Caco-2 (cell line): ENCODE results near the gene RAP2A. TPM values are rescaled to one million over a fixed set of nuclear protein-coding genes. Genes with fewer than 3 reads are reported as not detected.

ENCODE experiments used
- BruUV-seq: library from RNA; stranded (reverse); fragments of 400-500 nt; replicated peaks from 2 replicates; lab custom pipeline; 2021; lab: Mats Ljungman, UMichigan
- CTCF ChIA-PET: fragments of 300-600 bp; sonication (Branson Sonifier 250); formaldehyde crosslinking; loops from one replicate; lab custom pipeline; 2022; ENCODE audit warnings: antibody characterized with exemption; lab: Charles Lee
- POLR2A ChIA-PET: fragments of 300-600 bp; sonication (Branson Sonifier 250); formaldehyde crosslinking; loops from one replicate; lab custom pipeline; 2022; ENCODE audit warnings: antibody characterized with exemption; lab: Charles Lee
- DNase-seq, 2 experiments: peaks; one replicate each; pipeline versions ENCODE4 v3.0.0 to v3.0.0-alpha.2; 2020 to 2022
- H3K27me3 ChIP-seq: replicated peaks from 2 replicates; pipeline ENCODE4 v1.6.0; 2011; ENCODE audit warnings: low read length; ENCODE audit not compliant: control insufficient read depth, insufficient read depth
- H3K36me3 ChIP-seq: 2 replicates; pipeline ENCODE4 v1.5.1; 2011; ENCODE audit warnings: low read length; ENCODE audit not compliant: control insufficient read depth, insufficient read depth
- H3K4me1 ChIP-seq: fragments of 250-450 bp; sonication (Bioruptor Pico); 2 replicates; pipeline ENCODE4 v1.5.1; 2020; ENCODE audit warnings: mild to moderate bottlenecking
- H3K4me3 ChIP-seq: 2 replicates; pipeline ENCODE4 v1.5.1; 2011; ENCODE audit warnings: low read depth, mild to moderate bottlenecking, control low read depth, low read length
- H3K9me3 ChIP-seq: fragments of 250-450 bp; sonication (Bioruptor Pico); 2 replicates; pipeline ENCODE4 v1.5.1; 2020; ENCODE audit warnings: mild to moderate bottlenecking, moderate library complexity
- H3K27ac Mint-ChIP-seq: one replicate; pipeline ENCODE4 v1.8.0; 2022; ENCODE audit warnings: mixed read lengths; ENCODE audit not compliant: unreplicated experiment
- H3K27me3 Mint-ChIP-seq: one replicate; pipeline ENCODE4 v1.8.0; 2022; ENCODE audit warnings: mixed read lengths; ENCODE audit not compliant: insufficient read depth, unreplicated experiment
- H3K36me3 Mint-ChIP-seq: one replicate; pipeline ENCODE4 v1.8.0; 2022; ENCODE audit warnings: mild to moderate bottlenecking, mixed read lengths; ENCODE audit not compliant: insufficient read depth, unreplicated experiment
- H3K4me1 Mint-ChIP-seq: one replicate; pipeline ENCODE4 v1.8.0; 2022; ENCODE audit warnings: low read depth, mixed read lengths; ENCODE audit not compliant: unreplicated experiment
- H3K4me3 Mint-ChIP-seq: one replicate; pipeline ENCODE4 v1.8.0; 2022; ENCODE audit warnings: mild to moderate bottlenecking, moderate library complexity, mixed read lengths; ENCODE audit not compliant: unreplicated experiment
- H3K9me3 Mint-ChIP-seq: one replicate; pipeline ENCODE4 v1.8.0; 2022; ENCODE audit warnings: mixed read lengths; ENCODE audit not compliant: unreplicated experiment
- CTCF ChIP-seq, 2 experiments: fragments of 200-600 bp in 1 of 2; IDR thresholded peaks; 1 replicate in 1 of 2; 2 replicates in 1 of 2; pipeline versions ENCODE4 v1.5.1 to v1.8.0; 2011 to 2022; ENCODE audit warnings: antibody characterized with exemption in 1 of 2, control low read depth in 1 of 2, inconsistent platforms in 1 of 2, low read depth in 1 of 2, low read length in 1 of 2, mild to moderate bottlenecking in 1 of 2, moderate library complexity in 1 of 2; ENCODE audit not compliant: insufficient read depth in 1 of 2, severe bottlenecking in 1 of 2, unreplicated experiment in 1 of 2
- intact Hi-C: fragments of 100-400 bp; cut with micrococcal nuclease; formaldehyde crosslinking; loops from one replicate; pipeline ENCODE4 v1.10.0; 2022; ENCODE audit not compliant: unreplicated experiment
- total RNA-seq: library from RNA; stranded (reverse); gene quantifications from 2 replicates; pipeline ENCODE4 v1.2.3, GENCODE V29; 2022

Gene RAP2A
- total RNA-seq, 1 experiment from 2014 or later: 19.7 TPM

GRCh38 chr13:97437729-97438128 lies 3.8 kb downstream of the RAP2A start:
- Histone ChIP-seq H3K4me3 (no peak overlapping the region), H3K27me3 (no peaks in the 10 kb centered on the region), H3K9me3 (no peaks in the 10 kb centered on the region), H3K36me3 (no peaks in the 10 kb centered on the region), H3K4me1 (peaks cover 5% of the 10 kb centered on the region; the same call in 1 of the 2 replicates)
- Mint-ChIP-seq H3K36me3 (peaks cover 12% of the 10 kb centered on the region), H3K4me3 (no peak overlapping the region), H3K9me3 (no peaks in the 10 kb centered on the region), H3K27me3 (no peaks in the 10 kb centered on the region), H3K4me1 (no peaks in the 10 kb centered on the region), H3K27ac (no peak overlapping the region)
- no TSS peak for BruUV-seq
- no peak for DNase-seq
- POLR2A ChIA-PET: no interaction called here
- CTCF ChIA-PET: no interaction called here
- intact Hi-C loops: no loop called here
- TF ChIP-seq CTCF (IDR thresholded peaks at IDR 0.05; ENCODE audit: insufficient read depth in 1 of 2, low read depth in 1 of 2, low read length in 1 of 2, severe bottlenecking in 1 of 2, unreplicated experiment in 1 of 2): no peak

GRCh38 chr13:97438856-97439595 lies 5.1 kb downstream of the RAP2A start:
- Mint-ChIP-seq H3K4me3 (no peak overlapping the region), H3K27me3 (no peaks in the 10 kb centered on the region), H3K4me1 (no peaks in the 10 kb centered on the region), H3K36me3 (no peaks in the 10 kb centered on the region), H3K27ac (no peak overlapping the region), H3K9me3 (no peaks in the 10 kb centered on the region)
- Histone ChIP-seq H3K4me1 (peaks cover 5% of the 10 kb centered on the region; the same call in 1 of the 2 replicates), H3K27me3 (no peaks in the 10 kb centered on the region), H3K36me3 (no peaks in the 10 kb centered on the region), H3K9me3 (no peaks in the 10 kb centered on the region), H3K4me3 (no peak overlapping the region)
- no peak for TF ChIP-seq CTCF (IDR thresholded peaks at IDR 0.05; ENCODE audit: insufficient read depth in 1 of 2, low read depth in 1 of 2, low read length in 1 of 2, severe bottlenecking in 1 of 2, unreplicated experiment in 1 of 2)
- intact Hi-C loops: no loop called here
- DNase-seq: no peak
- ChIA-PET POLR2A (no interaction called here), CTCF (no interaction called here)
- BruUV-seq: no TSS peak

- peaks cover 5% of the 10 kb centered on the region; the same call in 1 of the 2 replicates for H3K4me1 ChIP-seq
- no peaks in the 10 kb centered on the region for H3K27me3 ChIP-seq
- no peak overlapping the region for H3K27ac Mint-ChIP-seq
- H3K9me3 ChIP-seq: no peaks in the 10 kb centered on the region
- no peaks in the 10 kb centered on the region for H3K36me3 ChIP-seq
- H3K4me1 Mint-ChIP-seq: no peaks in the 10 kb centered on the region
- H3K27me3 Mint-ChIP-seq: no peaks in the 10 kb centered on the region
- ChIA-PET POLR2A (no interaction called here), CTCF (no interaction called here)
- BruUV-seq: no TSS peak
- no peak for DNase-seq
- intact Hi-C loops: no loop called here
- H3K4me3 Mint-ChIP-seq: no peak overlapping the region
- H3K9me3 Mint-ChIP-seq: no peaks in the 10 kb centered on the region
- no peak overlapping the region for H3K4me3 ChIP-seq
- H3K36me3 Mint-ChIP-seq: no peaks in the 10 kb centered on the region
- no peak for TF ChIP-seq CTCF (IDR thresholded peaks at IDR 0.05; ENCODE audit: insufficient read depth in 1 of 2, low read depth in 1 of 2, low read length in 1 of 2, severe bottlenecking in 1 of 2, unreplicated experiment in 1 of 2)
Measured at GRCh38 chr13:97440598-97441170, 6.7 kb downstream of the RAP2A start.
